CD4-positive, alpha-beta T cell treated with Interleukin-4 for 4 hours (primary cell): ENCODE results near the gene SNRPE.

ENCODE experiments used
- DNase-seq: peaks from one replicate; pipeline ENCODE4 v3.0.0-alpha.2; 2020

The SNRPE gene

DNA sequence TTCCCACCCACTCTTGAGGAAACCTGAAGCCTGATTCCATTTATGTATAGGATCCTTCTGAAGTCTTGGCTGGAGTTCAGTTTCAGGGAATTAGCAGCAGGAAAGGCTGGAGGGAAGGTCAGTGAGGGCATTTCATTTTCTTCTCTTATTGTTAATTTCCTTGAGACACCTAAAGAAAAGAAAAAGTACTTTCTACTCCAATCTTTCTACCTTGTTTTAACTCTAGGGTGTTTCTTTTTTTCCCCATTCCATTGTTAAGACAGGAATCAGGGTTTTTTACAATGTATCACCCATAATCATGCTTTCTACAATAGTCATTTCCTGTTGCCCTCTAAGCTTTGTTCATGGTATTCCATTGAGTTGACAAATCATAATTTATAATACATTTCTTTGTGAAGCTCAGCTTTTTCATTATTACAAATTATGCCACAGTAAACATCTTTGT is 27.4 kb downstream of the SNRPE start:
- no peak for DNase-seq

DNA sequence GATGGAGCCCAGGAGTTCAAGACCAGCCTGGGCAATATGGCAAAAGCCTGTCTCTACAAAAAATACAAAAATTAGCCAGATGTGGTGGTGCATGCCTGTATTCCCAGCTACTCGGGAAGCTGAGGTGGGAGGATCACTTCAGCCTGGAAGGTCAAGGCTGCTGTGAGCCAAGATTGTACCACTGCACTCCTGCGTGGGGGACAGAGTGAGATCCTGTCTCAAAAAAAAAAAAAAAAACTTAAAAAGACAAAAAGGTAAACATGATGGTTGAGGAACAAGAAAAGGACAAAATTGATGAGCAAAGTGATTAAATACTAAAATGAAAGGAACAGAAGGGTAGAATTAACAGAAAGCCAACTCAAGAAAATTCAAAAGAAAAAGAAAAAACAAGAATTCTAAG is 30.6 kb downstream of the SNRPE start:
- no peak for DNase-seq

DNA sequence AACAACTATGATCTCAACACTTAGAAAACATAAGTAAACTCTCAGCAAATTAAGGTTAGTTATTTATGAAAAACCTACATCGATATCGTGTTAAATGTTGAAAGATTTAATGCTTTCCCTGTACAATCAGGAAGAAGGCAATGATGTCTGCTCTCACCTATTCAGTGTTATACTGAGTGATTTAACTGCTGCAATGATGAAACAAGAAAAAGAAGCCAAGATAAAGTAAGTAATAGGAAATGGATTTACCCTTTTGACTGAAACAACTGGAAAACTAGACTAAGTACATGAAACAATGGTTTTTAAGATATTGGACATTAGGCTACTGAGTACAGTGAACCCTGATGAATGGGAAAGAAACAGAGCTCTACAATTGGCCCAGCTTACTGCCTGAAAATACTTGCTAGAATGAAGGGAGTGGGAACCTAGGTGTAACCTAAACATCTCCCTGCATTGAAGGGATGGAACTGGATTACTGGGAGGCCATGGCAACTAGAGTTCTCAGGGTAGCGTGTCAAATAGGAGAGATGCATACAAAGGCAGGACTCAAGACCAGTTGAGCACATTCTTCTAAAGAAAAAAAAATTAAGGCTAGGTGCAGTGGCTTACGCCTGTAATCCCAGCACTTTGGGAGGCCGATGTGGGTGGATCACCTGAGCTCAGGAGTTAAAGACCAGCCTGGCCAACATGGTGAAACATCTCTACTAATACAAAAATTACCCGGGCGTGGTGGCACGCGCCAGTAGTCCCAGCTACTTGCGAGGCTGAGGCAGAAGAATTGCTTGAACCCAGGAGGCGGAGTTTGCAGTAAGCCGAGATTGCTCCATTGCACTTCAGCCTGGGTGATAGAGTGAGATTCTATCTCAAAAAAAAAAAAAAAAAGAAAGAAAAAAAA is 37.3 kb downstream of the SNRPE start:
- no peak for DNase-seq

DNA sequence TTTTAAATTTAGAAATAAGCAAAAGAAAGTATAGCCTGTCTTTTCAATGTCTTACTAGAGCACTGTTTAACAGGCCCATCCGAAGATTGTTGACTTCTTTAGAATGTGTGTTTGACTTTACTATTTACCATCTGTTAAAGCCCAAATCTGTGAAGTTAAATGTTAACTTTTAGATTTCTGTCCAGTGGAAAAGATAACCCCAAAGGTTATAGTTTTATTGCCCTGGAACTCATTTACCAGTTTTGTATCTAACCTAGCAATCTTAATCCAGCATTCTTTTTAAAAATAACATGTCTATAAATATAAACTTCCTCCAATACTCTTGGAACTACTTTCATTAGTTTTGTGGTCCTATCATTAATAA is 37.9 kb downstream of the SNRPE start:
- no peak for DNase-seq

DNA sequence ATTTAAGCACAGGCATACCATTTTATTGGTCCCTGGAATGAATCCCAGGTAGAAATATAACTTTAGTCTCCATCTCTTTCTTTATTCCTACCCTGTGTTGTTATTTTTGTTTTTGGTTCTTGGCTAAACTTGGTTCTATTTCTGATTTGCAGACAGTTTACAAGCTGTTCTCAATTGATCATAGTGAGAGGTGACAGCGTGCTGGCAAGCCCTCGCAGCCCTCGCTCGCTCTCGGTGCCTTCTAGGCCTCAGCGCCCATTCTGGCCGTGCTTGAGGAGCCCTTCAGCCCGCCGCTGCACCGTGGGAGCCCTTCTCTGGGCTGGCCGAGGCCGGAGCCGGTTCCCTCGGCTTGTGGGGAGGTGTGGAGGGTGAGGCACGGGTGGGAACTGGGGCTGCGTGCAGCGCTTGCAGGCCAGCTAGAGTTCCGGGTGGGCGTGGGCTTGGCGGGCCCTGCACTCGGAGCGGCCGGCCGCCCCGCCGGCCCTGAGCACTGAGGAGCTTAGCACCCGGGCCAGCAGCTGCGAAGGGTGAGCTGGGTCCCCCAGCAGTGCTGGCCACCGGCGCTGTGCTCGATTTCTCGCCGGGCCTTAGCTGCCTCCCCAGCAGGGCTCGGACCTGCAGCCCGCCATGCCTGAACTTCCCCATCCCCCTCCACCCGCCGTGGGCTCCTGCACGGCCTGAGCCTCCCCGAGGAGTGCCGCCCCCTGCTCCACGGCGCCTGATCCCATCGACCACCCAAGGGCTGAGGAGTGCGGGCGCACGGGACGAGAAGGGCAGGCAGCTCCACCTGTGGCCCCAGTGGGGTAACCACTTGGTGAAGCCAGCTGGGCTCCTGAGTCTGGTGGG is 38.7 kb downstream of the SNRPE start:
- no peak for DNase-seq

DNA sequence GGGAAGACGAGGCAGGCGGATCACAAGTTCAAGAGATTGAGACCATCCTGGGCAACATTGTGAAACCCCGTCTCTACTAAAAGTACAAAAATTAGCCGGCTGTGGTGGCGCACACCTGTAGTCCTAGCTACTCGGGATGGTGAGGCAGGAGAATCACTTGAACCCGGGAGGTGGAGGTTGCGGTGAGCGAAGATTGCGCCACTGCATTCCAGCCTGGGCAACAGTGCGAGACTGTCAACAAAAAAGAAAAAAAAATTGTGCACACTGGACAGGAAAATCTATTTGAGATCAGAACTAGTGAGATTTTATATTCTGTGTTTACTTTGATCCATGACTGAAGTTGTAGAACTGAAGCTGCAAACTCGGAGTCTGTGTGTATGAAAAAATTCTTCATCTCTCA is 40.2 kb downstream of the SNRPE start:
- DNase-seq = no peak

DNA sequence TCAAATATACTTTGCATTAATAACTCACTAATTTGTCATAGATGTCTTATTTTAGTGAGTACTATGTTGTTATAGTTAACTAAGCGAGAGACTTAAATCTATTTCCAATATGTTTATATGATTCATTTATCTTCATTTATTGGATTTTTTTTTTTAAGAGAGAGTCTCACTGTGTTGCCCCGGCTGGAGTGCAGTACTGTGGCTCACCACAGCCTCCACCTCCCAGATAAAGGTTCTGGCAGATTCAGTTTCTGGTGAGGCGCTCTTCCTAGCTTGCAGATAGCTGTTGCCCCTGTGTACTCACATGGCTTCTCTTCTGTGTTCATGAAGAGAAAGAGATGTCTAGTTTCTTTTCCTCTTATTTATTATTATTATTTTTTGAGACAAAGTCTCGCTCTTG is 43.9 kb downstream of the SNRPE start:
- DNase-seq = no peak

DNA sequence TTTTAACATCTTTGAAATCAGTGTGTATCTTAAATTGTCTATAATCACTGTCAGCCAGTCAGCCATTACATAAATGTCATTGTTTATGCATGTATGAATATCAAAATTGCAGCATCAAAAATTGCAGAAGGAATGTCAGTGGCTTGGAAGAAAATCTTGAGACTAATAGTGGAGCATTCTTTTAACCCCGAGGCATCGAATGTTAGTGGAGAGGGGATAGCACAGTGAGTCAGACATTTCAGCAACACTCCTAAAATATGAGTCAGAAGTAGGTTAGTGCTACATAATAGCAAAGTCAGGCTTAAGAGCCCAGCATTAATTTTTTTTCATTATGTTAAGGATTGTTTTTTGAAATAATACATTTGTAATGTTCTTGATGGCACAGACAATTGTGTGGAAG is 45.5 kb downstream of the SNRPE start:
- no peak for DNase-seq

DNA sequence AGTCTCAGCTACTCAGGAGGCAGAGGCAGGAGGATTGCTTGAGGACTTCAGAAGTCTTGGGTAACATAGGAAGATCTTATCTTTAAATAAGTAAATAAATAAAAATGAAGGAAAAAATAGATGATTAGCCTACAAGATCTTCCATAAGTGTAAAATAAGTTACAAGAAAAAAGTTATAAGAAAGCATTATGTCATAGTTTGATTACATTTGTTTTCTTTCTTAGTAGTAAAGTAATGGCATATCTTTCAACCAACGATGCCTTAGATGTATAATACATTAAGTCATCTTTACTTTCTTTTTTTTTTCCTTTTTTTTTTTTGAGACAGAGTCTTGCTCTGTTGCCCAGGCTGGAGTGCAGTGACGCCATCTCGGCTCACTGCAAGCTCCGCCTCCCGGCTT is 46.5 kb downstream of the SNRPE start:
- DNase-seq = no peak

DNA sequence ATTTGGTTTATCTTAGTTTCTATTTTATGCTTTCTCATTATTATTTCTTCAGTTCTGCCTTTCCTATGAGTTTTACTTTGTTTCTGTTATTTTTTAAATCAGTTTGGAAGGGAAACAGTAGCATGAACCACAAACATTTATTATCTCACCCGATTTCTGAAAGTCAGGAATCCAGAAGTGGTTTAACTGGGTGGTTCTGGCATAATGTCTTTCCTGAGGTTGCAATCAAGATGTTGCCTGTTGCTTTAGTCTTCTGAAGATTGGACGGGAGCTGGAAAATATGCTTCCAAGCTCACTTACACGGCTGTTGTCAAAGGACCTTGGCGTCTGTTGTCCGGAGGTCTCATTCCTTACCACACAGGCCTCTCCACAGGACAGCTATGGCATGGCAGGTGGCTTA is 50.4 kb downstream of the SNRPE start:
- no peak for DNase-seq

DNA sequence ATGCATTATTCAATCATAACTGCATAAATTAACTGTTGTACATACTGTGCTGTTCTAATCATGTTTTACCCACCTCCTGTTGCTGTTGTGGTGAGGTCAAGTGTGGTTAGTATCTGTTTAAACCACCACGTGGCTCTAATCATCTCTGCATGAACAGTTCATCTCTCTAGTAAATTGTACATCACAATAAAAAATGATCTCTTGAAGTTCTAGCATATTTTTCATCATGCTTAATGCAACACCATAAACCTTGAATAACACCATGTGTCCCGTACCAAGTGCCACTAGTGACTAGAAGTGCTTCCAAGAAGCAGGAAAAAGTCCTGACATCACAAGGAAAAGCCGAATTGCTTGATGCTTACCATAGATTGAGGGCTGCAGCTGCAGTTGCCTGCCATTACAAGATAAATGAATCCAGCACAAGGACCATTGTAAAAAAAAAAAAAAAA is 51.7 kb downstream of the SNRPE start:
- no peak for DNase-seq

DNA sequence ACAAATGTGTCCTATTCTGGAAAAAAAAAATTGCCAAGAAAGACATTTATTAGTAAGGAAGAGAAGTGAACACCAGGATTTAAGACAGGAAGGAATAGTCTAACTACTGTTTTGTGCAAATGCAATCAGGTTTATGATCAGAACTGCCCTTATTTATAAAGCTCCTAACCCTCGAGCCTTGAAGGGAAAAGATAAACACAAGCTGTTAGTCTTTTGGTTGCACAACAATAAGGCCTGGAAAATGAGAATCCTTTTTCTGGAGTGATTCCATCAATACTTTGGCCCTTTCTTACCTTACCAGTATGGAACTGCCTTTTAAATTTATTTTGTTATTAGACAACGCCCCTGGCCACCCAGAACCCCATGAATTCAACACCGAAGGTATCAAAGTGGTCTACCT is 52.9 kb downstream of the SNRPE start:
- no peak for DNase-seq

DNA sequence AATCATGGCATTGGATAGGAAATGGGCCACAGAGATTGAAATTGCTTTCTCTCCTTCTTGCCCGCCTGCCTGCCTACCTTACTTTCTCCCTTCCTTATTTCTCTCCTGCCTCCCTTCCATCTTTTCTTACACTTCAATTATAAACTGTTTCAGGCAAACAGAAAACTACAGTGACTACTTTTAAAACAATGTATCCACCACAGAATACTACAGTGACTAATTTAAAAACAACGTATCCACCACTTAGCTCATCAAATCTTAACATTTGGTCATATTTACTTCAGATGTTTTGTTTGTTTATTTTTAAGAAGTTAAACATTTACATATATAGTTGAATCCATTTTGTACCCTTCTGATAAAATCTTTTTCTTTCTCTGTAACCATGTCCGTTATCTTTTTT is 54.4 kb downstream of the SNRPE start:
- no peak for DNase-seq

DNA sequence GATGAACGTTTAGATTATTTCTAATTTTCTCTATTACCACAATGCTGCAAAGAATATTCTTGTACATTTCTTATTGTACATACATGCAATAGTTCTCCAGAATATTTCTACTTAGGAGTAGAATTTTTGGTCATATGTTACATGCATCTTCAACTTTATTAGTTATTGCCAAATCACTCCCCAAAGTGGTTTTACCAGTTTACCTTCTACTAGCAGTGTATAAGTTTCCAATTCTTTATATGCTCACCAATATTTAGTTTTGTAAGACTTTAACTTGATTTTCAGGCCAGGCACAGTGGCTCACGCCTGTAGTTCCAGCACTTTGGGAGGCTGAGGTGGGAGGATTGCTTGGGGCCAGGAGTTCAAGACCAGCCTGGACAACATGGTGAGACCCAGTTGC is 55.4 kb downstream of the SNRPE start:
- DNase-seq = no peak
